PC-3 (cell line): ENCODE measurements around the gene TXNDC2.

Experiments used
- EZH2 ChIP-seq: fragments of 300-600 bp; sonication (generic); IDR thresholded peaks from one replicate; pipeline ENCODE4 v1.6.1; 2017; ENCODE audit warnings: antibody characterized with exemption, mild to moderate bottlenecking, low read length; ENCODE audit not compliant: unreplicated experiment
- TF ChIP-seq, protein P1 (sequence below): fragments of 300-600 bp; sonication (generic); conservative IDR thresholded peaks from 2 replicates; pipeline ENCODE4 v1.5.1; 2017; ENCODE audit warnings: antibody characterized with exemption, low read depth, mild to moderate bottlenecking, low read length

GRCh38 chr18:9928646-9929259 is 43.0 kb downstream of the TXNDC2 start:
- TF ChIP-seq, protein P1, sequence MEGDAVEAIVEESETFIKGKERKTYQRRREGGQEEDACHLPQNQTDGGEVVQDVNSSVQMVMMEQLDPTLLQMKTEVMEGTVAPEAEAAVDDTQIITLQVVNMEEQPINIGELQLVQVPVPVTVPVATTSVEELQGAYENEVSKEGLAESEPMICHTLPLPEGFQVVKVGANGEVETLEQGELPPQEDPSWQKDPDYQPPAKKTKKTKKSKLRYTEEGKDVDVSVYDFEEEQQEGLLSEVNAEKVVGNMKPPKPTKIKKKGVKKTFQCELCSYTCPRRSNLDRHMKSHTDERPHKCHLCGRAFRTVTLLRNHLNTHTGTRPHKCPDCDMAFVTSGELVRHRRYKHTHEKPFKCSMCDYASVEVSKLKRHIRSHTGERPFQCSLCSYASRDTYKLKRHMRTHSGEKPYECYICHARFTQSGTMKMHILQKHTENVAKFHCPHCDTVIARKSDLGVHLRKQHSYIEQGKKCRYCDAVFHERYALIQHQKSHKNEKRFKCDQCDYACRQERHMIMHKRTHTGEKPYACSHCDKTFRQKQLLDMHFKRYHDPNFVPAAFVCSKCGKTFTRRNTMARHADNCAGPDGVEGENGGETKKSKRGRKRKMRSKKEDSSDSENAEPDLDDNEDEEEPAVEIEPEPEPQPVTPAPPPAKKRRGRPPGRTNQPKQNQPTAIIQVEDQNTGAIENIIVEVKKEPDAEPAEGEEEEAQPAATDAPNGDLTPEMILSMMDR = no peak
- TF ChIP-seq EZH2 = no peak
